Kidney glomerular epithelial cell (primary cell): Measurements from ENCODE around the gene SPOCK3.
"Not testable (repeated sequence)": the region's sequence is repeated elsewhere in the genome, so short reads cannot be mapped to it uniquely, and the experiment has no call there.

Source experiments
- DNase-seq: peaks from one replicate; lab custom pipeline; 2025; lab: John Stamatoyannopoulos, UW

Gene SPOCK3

GRCh38 chr4:167035390-167035789 is 198.9 kb downstream of the SPOCK3 start:
- DNase-seq, result no peak

GRCh38 chr4:167034983-167035382 is 199.3 kb downstream of the SPOCK3 start:
- DNase-seq, result no peak

DNA sequence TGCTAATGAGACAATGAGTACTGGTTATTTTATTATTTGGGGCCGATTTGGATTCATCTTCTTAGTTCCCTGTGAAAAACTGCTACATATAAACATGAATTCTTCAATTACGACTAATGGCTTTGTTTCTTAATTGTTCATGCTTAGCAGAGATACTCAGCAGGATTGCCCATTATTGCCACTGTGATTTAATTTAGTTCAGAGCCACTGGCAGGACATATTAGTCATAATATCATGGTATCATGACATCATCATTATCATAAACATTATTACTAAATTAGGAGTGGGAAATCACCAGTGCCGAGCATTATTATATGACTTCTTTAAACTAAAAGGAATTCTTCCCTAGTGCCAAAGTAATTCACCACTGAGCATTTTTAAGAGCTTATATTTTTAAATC is 201.4 kb downstream of the SPOCK3 start:
- DNase-seq, result peak; percentile 7

DNA sequence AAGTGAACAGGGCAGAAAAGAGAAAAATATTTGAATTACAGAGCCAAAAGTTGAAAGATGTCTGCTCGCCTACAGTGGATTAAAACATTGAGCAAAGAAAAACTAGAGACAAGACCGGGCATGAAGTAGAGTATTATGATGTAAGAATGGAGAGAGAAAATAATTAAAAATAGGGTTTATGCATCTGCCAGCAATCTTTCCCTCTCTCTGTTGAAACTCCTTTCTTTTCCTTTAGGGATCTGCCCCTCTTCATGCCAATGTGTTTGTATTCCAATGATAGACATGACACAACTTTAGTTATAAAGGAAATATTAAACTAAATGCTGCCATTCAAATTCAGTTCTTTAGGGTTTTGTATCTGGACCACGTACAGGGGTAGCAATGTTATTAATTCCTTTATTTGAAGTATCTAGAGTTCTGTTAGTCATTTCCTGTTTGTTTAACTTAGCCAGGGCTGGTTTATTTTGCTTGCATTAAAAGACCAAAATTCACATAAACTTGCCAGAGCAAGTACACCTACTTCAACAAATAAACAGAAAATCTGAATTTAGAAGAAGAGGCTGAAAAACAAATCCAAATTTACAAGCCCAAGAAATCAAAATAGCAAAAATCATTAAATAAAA is 202.6 kb downstream of the SPOCK3 start:
- peak; percentile 3 for DNase-seq

DNA sequence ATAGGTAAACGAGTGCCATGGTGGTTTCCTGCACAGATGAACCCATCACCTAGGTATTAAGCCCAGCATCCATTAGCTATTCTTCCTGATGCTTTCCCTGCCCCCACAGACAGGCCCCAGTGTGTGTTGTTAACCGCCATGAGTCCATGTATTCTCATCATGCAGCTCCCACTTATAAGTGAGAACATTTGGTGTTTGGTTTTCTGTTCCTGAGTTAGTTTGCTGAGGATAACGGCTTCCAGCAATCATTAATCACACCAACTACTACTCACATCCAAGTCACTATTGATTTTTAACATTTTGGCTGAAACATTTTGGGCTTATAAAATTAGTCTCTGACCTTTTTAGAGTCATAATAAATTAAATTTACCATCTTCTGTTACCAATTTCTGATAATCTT is 205.3 kb downstream of the SPOCK3 start:
- no peak for DNase-seq

DNA sequence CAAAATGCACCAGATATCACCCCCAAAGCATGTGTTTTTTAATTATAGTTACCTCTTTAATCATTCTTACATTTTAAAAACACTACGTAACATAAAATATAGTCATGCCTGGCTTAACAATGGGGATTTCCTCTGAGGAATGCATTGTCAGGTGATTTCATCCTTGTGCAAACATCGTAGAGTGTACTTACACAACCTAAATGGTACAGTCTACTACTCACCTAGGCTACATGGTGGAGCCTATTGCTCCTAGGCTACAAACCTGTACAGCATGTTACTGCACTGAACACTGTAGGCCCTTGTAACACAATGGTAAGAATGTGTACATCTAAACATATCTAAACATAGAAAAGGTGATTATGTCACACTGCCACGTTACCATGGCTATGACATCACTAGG is 208.6 kb downstream of the SPOCK3 start:
- DNase-seq, result peak; percentile 4

DNA sequence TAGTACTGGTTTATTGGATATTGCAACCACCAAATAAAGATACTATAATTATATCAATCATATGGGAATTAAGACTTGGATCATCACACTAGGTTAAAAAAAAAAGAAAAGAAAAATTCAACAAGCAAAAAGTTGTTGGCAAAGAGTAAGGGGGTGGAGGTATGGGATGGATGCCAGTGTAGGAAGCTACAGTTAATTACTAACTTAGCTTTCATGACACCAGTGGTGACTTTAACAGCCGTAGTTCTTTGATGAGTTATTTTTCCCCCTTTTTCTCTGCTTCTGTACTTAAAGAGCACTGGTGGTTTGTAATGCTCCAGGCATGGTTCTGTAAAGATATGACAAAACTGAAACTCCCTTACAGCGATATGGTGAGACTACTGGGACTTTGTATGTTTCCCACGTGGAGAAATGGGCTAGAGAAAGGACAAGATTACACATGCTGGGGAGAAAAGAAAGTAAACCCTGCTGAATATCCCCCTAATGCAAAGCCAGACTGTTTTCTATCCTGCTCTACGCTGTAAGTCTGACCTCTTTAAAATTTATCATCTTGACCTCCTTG is 210.8 kb downstream of the SPOCK3 start:
- DNase-seq, result no peak

- peak; percentile 80 for DNase-seq
These were observed 212.6 kb downstream of the SPOCK3 start for GRCh38 chr4:167021545-167022155.

DNA sequence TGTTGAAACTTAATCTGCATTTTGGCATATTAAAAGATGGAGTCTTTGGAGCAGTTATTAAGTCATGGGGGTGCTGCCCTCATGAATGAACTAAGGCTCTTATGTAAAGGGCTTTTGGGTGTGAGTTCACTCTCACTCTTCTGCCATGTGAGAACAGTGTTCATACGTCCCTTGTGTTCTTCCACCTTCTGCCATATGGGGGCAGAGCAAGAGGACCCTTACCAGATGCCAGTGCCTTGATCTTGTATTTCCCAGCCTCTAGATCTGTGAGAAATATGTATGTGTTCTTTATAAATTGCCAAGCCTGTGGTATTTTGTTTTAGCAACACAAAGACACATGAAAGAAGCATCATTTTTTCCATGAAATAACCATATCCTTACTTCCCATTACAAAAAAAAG is 213.9 kb downstream of the SPOCK3 start:
- no peak for DNase-seq

DNA sequence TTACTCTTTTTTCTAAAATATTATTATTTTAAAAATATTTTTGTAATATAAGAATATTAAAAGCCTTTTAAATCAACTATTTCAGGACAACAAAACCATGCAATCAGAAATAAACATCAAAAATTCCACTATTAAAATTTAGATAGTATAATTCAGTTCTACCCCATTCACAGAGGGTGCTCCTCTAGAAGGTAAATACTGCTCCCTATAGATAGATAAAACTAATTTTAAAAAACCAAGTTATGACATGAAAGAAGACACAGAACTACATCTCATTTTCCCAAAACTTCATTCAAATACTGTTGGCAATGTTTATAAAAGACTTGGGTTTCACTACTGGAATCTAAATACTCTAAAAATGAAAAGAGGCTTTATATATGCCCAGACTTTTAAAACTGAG is 219.3 kb downstream of the SPOCK3 start:
- no peak for DNase-seq

- DNase-seq, result no peak
These were observed 231.0 kb downstream of the SPOCK3 start for GRCh38 chr4:167003326-167003725.

GRCh38 chr4:167000141-167000852 is 234.0 kb downstream of the SPOCK3 start:
- no peak for DNase-seq

DNA sequence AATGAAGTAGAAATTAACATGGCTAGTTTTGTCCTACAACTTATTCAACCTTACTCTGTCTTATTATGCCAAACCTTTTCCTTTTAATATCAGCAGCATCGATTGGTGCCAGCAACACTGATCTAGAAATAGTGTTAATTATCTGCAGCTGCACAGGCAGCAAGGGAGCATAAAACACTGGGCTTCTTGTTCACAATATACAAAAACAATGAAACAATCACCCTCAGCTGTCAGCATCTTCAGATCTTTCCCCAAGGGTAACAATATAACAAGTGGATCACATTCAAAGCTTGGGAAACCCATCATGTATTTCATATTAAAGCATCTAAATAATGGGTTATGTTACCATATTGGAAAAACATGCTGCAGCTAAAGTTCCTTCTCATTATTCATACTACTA is 238.1 kb downstream of the SPOCK3 start:
- DNase-seq, result no peak

GRCh38 chr4:166994686-166995085 is 239.6 kb downstream of the SPOCK3 start:
- no peak for DNase-seq

DNA sequence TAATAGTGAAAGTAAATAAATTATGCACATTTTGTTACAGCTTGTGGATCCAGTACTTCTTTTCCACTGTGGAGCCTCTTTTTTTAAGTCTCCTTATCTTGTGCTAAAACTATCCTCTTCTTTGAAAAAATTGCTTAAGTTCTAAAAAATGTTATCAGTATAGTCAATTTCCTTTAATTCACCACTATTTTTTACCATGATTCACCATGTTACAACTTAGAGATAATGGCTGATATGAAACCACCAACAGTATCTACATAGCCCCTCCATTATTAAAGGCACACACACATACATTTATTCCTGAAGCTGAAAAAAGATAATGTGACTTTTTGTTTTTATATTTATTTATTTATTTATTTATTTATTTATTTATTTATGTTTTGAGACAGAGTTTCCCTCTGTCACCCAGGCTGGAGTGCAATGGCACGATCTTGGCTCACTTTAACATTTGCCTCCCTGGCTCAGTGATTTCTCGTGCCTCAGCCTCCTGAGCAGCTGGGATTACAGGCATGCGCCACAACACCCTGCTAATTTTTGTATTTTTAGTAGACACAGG is 243.2 kb downstream of the SPOCK3 start:
- DNase-seq, result no peak

- DNase-seq, result no peak
These were observed 244.4 kb downstream of the SPOCK3 start for GRCh38 chr4:166989886-166990285.

DNA sequence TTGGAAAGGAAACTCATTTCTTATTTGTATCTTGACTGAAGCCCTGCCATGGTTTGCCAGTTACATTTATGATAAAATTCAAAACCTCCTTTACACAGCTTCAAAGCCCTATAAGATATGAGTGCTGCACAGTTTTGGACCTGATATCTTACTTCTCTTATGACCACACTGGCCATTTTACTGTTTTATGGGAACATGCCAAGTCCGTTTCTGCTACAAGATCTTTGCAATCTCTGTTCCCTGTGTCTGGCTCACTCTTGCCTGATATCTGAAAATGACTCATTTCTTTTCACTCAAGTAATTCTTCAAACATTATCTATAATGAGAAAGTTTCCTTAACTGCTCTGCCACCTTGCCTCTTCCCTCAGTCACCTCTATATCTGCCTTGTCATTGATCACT is 247.3 kb downstream of the SPOCK3 start:
- no peak for DNase-seq

DNA sequence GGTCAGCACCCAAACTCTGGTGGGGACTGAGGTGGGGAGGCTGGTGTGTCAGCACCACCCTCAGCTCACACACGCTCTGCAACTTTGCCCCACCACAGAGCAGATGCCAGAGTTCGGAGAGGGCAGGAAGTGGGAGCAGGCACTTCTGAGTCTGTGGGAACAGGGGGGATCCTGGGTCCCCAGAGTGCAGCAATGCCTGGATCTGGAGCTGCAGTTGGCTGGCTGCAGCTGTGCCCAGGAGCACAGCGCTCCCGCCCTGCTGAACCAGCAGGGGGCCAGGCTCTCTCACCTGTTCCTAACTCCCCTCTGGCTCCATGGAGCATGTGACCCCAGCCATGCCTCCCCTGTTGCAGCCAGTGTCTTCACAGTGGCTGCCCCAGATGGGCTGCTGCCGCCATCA is 252.4 kb downstream of the SPOCK3 start:
- no peak for DNase-seq

GRCh38 chr4:166980419-166980818 is 253.9 kb downstream of the SPOCK3 start:
- no peak for DNase-seq

GRCh38 chr4:166977596-166977995 is 256.7 kb downstream of the SPOCK3 start:
- DNase-seq, result no peak

- DNase-seq, result peak; percentile 15
These were observed 262.2 kb downstream of the SPOCK3 start for GRCh38 chr4:166972071-166972470.

GRCh38 chr4:166968219-166968618 is 266.1 kb downstream of the SPOCK3 start:
- DNase-seq, result not testable (repeated sequence)

DNA sequence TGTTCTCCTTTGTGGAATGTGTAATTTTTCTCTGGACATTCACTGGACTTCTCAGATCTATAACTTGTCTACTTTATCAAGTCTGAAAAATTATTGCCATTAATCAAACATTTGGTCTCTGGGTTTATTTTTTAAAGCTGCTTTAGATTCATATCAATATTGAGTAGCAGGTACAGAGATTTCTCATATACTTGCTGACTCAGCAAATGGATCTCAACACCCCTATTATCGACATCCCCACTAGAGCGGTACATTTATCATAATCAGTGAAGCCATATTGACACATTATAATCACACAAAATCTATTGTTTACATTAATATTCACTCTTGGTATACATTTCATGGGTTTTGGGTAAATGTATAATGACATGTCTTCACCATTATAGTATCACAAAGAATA is 268.7 kb downstream of the SPOCK3 start:
- no peak for DNase-seq
